ENCODE data around the gene M6PR. TPM values are rescaled to one million over a fixed set of nuclear protein-coding genes. Genes with fewer than 3 reads are reported as not detected.

The M6PR gene
- total and polyA plus RNA-seq, 10 of the 15 experiments (the other 5 are each of a cell fraction or from before 2014, with no cell fraction given), result 65.4 to 209 (median 139) TPM

- no peak for TF ChIP-seq CEBPZ (IDR thresholded peaks at IDR 0.05; ENCODE audit: low read depth, low read length)
- TF ChIP-seq PAX5 (IDR thresholded peaks at IDR 0.05; ENCODE audit: borderline replicate concordance, low read depth, low read length), result peak; percentile 96
- TF ChIP-seq DPF2 (IDR thresholded peaks at IDR 0.05), result peak; percentile 98
- TF ChIP-seq BCL11A (IDR thresholded peaks at IDR 0.05; ENCODE audit: low read depth, low read length), result peak; percentile 99
- peak; percentile 98 for TF ChIP-seq NFIC (IDR thresholded peaks at IDR 0.05; ENCODE audit: low read depth, low read length)
- TF ChIP-seq IKZF2 (IDR thresholded peaks at IDR 0.05), result peak; percentile 98 to 99
- TF ChIP-seq MTA2 (IDR thresholded peaks at IDR 0.05; ENCODE audit: low read depth), result peak; percentile 93
- TF ChIP-seq TBL1XR1 (IDR thresholded peaks at IDR 0.05; ENCODE audit: low read depth, low read length), result peak; percentile 75
- no peak for TF ChIP-seq MYB (IDR thresholded peaks at IDR 0.05; ENCODE audit: borderline replicate concordance, low read depth, low read length)
- TF ChIP-seq RELB (IDR thresholded peaks at IDR 0.05; ENCODE audit: low read depth), result peak; percentile 82
- peak; percentile 54 for TF ChIP-seq SP1 (IDR thresholded peaks at IDR 0.05; ENCODE audit: low read depth, low read length)
- no peak for TF ChIP-seq EGR1 (IDR thresholded peaks at IDR 0.05; ENCODE audit: borderline replicate concordance in 1 of 2, low read depth in 2 of 2, low read length in 2 of 2)
- TF ChIP-seq EP300 (IDR thresholded peaks at IDR 0.05; ENCODE audit: borderline replicate concordance in 1 of 2, control insufficient read depth in 1 of 2, low read depth in 2 of 2, low read length in 2 of 2), result peak; percentile 94 to 97
- peak; percentile 11; the same call in 1 of the 2 replicates for TF ChIP-seq ELK1 (IDR thresholded peaks at IDR 0.05; ENCODE audit: low read depth, low read length)
Measured at GRCh38 chr12:8996682-8997405, 47.4 kb upstream of the M6PR start (continued).

Measured in GM12878 (cell line).